ELF-1 (cell line): Measurements from ENCODE around the gene ACSM6.

Experiments
- DNase-seq: peaks from one replicate; pipeline ENCODE4 v3.0.0-alpha.2; 2016; ENCODE audit warnings: low read depth, low spot score

ACSM6 gene

DNA sequence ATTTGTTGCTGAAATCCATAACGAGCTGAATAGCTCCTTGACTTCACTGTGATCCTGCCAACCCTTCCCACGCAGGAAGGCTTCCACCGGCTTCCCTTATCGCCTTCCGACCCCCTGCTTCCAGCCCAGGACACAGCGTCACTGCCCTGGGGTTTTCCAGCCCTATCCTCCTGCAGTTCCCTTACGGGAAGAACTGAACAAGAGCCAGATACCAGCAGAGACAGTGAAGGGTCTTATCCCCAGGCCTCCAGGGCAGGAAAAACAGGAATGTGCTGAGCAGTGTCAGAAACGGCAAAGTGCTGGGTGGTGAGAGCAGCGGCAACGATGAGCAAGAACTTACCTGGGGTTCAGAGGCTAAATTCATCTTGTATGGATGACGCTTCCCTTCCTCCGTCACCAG is 74.4 kb downstream of the ACSM6 start:
- peak; percentile 94 for DNase-seq

DNA sequence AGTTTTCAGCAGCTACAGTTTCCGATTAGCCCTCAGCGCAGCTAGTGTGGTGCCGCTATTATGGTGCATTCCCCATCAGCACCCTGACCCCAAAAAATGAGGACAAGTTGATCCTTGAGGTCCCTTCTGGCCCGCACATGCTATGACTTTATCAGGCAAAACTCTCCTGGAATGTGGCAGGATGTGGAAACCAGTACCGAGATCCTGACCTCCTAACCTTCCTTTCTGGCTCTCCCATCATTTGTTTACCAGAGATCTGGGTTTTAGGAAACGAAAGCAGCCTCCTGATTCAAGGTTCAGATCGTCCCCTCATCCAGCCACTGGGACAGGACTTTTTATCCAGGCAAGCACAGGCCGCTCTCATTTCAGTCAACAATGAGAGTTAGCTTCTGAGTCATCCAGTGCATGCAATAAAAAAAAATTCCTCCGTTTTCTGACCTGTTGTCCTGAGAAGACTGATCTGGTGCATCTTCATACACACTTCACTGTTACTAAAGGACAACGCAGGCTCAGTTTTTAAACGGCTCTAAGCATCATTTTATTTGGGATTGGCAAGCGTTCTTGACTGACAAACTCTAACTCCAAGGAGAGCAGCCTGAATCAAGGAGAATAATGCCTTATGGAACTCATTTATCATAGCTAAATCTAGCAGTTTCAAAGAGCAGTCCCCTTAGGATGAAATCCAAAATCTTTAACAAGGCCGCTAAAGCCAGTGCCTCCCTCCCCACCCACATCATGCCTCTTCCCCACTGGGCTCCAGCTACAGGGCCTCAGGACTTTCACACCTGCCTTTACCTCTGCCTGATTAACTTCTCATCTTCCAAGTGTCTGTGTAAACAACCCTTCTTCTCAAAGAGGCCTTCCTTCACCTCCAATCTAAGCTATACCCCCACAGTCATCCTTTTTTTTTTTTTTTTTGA is 79.6 kb downstream of the ACSM6 start:
- DNase-seq = peak; percentile 60

DNA sequence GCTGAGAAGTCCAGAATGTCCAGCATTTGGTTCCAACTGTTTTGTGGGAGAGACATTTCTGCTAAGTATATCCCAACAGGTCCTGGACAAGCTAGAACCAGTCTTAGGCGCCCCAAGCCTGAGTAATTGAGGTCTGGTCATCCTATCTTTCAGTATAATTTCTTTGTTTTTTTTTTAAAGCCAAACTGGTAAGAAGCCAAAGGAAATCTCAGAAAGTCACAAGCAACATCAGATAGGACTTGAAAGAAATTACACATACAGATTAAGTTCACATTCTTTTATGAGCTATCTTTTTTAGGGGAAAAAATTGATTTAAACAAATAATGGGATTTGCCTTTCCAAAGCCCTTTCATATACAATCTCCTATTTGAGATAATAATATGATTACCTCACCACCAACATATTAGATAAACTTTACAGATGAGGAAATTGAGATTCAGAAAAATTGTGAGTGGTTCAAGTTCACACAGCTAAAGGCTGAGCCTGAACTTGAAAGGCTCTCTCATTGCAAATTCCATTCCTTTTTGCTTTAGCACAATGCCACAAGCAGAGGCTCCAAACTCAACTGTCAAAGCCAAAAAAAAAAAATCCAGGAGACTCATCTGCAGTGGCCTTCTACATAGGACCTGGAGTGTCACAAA is 81.8 kb downstream of the ACSM6 start:
- no peak for DNase-seq

DNA sequence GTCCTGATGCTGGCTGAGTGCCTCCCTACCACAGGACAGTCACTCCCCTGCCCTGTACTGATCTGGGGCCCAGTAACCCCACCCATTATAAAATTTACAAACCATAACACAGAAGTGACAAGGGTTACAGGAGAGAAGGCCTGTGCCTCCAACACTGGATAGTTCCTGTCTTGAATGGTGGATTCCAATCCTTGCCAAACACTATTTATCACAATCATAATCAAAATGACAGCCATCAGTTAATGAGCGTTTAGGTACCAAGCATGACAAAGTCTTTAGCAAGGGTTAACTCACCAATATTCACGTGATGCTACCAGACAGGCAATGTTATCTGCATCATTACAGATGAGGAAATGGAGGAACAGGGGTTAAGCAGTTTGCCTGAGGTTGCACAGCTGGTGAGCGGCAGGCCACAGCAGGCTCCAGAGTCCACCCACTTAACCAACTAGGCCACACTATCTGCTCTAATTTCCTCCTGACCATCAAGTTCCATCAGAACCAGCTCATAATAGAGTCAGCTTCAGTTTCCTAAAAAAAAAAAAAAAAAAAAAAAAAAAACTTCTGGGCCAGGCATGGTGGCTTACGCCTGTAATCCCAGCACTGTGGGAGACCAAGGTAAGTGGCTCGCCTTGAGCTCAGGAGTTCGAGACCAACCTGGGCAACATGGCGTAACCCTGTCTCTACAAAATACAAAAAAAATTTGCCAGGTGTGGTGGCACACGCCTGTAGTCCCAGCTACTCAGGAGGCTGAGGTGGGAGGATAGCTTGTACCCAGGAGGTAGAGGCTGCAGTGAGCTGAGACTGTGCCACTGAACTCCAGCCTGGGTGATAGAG is 82.5 kb downstream of the ACSM6 start:
- DNase-seq = no peak

DNA sequence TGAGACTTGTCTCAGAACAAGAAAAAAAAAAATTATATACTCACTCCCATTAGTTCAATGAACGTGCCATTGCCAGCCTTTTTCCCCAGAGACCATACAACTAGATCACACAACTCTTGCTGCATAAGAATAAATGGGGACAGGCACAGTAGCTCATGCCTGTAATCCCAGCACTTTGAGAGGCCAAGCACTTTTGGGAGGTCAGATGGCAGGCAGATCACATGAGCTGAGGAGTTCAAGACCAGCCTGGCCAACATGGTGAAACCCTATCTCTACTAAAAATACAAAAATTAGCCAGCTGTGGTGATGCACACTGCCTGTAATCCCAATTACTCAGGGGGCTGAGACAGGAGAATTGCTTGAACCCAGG is 83.1 kb downstream of the ACSM6 start:
- no peak for DNase-seq

DNA sequence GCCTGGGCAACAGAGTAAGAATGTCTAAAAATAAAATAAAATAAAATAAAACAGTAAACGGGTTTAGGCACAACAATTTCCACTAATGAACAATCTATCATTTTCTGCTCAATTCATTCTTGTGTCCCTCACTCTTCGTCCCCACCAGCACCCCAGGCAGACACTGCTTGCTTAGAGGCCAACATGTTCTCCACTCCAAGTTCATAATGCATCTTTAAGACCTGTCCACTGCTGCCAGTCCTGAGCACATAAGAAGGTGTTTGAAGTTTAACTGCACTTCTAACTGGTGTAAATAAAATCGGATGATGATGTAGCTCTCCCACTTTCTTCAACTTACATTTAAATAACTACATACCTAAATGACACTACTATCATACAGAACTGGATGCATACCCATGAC is 83.6 kb downstream of the ACSM6 start:
- DNase-seq = no peak
